A549 (cell line): Measurements from ENCODE around the gene OR51S1.

Experiments used
- EHMT2 ChIP-seq: fragments of 200-600 bp; sonication (generic); IDR thresholded peaks from 2 replicates; pipeline ENCODE4 v1.6.1; 2016; ENCODE audit warnings: antibody characterized with exemption, low read depth, mild to moderate bottlenecking, moderate library complexity
- EP300 ChIP-seq, 2 experiments: fragments of >200 bp; sonication (Bioruptor Twin); formaldehyde crosslinking; IDR thresholded peaks; 2 replicates in 1 of 2; 3 replicates in 1 of 2; pipeline ENCODE4 v1.6.1; 2016 to 2017
- KDM1A ChIP-seq: fragments of 200-600 bp; sonication (generic); IDR thresholded peaks from 2 replicates; pipeline ENCODE4 v1.6.1; 2016; ENCODE audit warnings: low read depth, mild to moderate bottlenecking
- POLR2A ChIP-seq: IDR thresholded peaks from 2 replicates; pipeline ENCODE4 v1.6.1; 2012; ENCODE audit warnings: mild to moderate bottlenecking, low read length
- TF ChIP-seq, protein P1 (sequence below): IDR thresholded peaks from 2 replicates; pipeline ENCODE4 v1.6.1; 2012
- TF ChIP-seq, protein P2 (sequence below): fragments of >200 bp; sonication (Bioruptor Twin); formaldehyde crosslinking; IDR thresholded peaks from 3 replicates; pipeline ENCODE4 v1.5.1; 2016
- TF ChIP-seq, protein P3 (sequence below): fragments of 200-600 bp; sonication (generic); IDR thresholded peaks from 2 replicates; pipeline ENCODE4 v1.6.1; 2016; ENCODE audit warnings: antibody characterized with exemption, mild to moderate bottlenecking, moderate library complexity
- TF ChIP-seq, protein P4 (sequence below): fragments of 450-650 bp; IDR thresholded peaks from 2 replicates; pipeline ENCODE4 v1.6.1; 2014; ENCODE audit warnings: antibody characterized with exemption

DNA sequence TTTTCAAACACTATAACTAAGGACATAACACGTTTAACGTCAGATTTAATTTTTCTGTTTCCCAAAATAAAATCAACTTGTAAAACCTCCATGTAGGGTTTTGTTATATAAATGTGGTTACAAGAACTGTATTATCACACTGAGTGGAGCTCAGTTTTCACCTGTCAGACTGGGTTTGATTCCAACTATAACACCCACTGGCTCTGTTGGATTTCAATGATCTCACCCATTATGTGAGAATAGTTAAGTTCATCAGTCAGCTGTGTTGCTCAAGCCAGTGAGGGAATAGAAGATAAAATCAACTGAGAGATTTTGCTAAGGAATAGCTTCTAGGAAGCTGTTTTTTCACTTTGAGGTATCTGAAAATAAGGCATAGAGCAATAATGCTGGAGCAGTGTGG, 39.8 kb downstream of the OR51S1 start:
- TF ChIP-seq, protein P1, sequence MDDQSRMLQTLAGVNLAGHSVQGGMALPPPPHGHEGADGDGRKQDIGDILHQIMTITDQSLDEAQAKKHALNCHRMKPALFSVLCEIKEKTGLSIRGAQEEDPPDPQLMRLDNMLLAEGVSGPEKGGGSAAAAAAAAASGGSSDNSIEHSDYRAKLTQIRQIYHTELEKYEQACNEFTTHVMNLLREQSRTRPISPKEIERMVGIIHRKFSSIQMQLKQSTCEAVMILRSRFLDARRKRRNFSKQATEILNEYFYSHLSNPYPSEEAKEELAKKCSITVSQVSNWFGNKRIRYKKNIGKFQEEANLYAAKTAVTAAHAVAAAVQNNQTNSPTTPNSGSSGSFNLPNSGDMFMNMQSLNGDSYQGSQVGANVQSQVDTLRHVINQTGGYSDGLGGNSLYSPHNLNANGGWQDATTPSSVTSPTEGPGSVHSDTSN = no peak
- TF ChIP-seq, protein P2, sequence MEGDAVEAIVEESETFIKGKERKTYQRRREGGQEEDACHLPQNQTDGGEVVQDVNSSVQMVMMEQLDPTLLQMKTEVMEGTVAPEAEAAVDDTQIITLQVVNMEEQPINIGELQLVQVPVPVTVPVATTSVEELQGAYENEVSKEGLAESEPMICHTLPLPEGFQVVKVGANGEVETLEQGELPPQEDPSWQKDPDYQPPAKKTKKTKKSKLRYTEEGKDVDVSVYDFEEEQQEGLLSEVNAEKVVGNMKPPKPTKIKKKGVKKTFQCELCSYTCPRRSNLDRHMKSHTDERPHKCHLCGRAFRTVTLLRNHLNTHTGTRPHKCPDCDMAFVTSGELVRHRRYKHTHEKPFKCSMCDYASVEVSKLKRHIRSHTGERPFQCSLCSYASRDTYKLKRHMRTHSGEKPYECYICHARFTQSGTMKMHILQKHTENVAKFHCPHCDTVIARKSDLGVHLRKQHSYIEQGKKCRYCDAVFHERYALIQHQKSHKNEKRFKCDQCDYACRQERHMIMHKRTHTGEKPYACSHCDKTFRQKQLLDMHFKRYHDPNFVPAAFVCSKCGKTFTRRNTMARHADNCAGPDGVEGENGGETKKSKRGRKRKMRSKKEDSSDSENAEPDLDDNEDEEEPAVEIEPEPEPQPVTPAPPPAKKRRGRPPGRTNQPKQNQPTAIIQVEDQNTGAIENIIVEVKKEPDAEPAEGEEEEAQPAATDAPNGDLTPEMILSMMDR = no peak
- TF ChIP-seq, protein P3, sequence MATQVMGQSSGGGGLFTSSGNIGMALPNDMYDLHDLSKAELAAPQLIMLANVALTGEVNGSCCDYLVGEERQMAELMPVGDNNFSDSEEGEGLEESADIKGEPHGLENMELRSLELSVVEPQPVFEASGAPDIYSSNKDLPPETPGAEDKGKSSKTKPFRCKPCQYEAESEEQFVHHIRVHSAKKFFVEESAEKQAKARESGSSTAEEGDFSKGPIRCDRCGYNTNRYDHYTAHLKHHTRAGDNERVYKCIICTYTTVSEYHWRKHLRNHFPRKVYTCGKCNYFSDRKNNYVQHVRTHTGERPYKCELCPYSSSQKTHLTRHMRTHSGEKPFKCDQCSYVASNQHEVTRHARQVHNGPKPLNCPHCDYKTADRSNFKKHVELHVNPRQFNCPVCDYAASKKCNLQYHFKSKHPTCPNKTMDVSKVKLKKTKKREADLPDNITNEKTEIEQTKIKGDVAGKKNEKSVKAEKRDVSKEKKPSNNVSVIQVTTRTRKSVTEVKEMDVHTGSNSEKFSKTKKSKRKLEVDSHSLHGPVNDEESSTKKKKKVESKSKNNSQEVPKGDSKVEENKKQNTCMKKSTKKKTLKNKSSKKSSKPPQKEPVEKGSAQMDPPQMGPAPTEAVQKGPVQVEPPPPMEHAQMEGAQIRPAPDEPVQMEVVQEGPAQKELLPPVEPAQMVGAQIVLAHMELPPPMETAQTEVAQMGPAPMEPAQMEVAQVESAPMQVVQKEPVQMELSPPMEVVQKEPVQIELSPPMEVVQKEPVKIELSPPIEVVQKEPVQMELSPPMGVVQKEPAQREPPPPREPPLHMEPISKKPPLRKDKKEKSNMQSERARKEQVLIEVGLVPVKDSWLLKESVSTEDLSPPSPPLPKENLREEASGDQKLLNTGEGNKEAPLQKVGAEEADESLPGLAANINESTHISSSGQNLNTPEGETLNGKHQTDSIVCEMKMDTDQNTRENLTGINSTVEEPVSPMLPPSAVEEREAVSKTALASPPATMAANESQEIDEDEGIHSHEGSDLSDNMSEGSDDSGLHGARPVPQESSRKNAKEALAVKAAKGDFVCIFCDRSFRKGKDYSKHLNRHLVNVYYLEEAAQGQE = no peak
- TF ChIP-seq KDM1A (no peak), POLR2A (no peak), EHMT2 (no peak), EP300 (IDR thresholded peaks at IDR 0.05) (no peak)
- TF ChIP-seq, protein P4, sequence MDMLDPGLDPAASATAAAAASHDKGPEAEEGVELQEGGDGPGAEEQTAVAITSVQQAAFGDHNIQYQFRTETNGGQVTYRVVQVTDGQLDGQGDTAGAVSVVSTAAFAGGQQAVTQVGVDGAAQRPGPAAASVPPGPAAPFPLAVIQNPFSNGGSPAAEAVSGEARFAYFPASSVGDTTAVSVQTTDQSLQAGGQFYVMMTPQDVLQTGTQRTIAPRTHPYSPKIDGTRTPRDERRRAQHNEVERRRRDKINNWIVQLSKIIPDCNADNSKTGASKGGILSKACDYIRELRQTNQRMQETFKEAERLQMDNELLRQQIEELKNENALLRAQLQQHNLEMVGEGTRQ = no peak
